OCI-LY7 (cell line): ENCODE data around the gene ZBTB44. TPM values are rescaled to one million over a fixed set of nuclear protein-coding genes. Genes with fewer than 3 reads are reported as not detected.
"Not testable (repeated sequence)": the region's sequence is repeated elsewhere in the genome, so short reads cannot be mapped to it uniquely, and the experiment has no call there.

Source experiments
- BruUV-seq: library from RNA; stranded (reverse); fragments of 400-500 nt; replicated peaks from 2 replicates; lab custom pipeline; 2021; lab: Mats Ljungman, UMichigan
- CTCF ChIA-PET: fragments of 300-600 bp; sonication (Branson Sonifier 250); formaldehyde crosslinking; loops from one replicate; lab custom pipeline; 2022; ENCODE audit warnings: antibody characterized with exemption; ENCODE audit not compliant: unreplicated experiment; lab: Charles Lee
- POLR2A ChIA-PET: fragments of 300-600 bp; sonication (Branson Sonifier 250); formaldehyde crosslinking; loops from one replicate; lab custom pipeline; 2022; ENCODE audit warnings: antibody characterized with exemption; lab: Charles Lee
- DNase-seq: peaks from one replicate; pipeline ENCODE4 v3.0.0-alpha.2; 2015; ENCODE audit warnings: low spot score
- H2AFZ ChIP-seq: fragments of 200-600 bp; sonication (generic), shearing (Covaris generic); 2 replicates; pipeline ENCODE4 v1.6.1; 2014; ENCODE audit warnings: mild to moderate bottlenecking, antibody characterized with exemption, low read length, moderate library complexity
- H3K27ac ChIP-seq: fragments of 200-600 bp; sonication (generic); 2 replicates; pipeline ENCODE4 v1.5.1; 2014; ENCODE audit warnings: mixed run types, low read depth, mild to moderate bottlenecking, moderate library complexity, low read length, inconsistent platforms; ENCODE audit not compliant: poor library complexity, severe bottlenecking
- H3K36me3 ChIP-seq: fragments of 200-600 bp; sonication (generic); 2 replicates; pipeline ENCODE4 v1.6.1; 2014; ENCODE audit warnings: mild to moderate bottlenecking, antibody characterized with exemption, low read length, moderate library complexity, mixed read lengths; ENCODE audit not compliant: insufficient read depth
- H3K4me1 ChIP-seq: fragments of 200-600 bp; sonication (generic); 2 replicates; pipeline ENCODE4 v1.5.1; 2014; ENCODE audit warnings: mild to moderate bottlenecking, low read length; ENCODE audit not compliant: insufficient read depth, poor library complexity, severe bottlenecking
- H3K4me2 ChIP-seq: fragments of 200-600 bp; sonication (generic); 2 replicates; pipeline ENCODE4 v1.6.1; 2014; ENCODE audit warnings: mild to moderate bottlenecking, low read length
- H3K4me3 ChIP-seq: fragments of 200-600 bp; sonication (generic); 2 replicates; pipeline ENCODE4 v1.5.1; 2014; ENCODE audit warnings: mild to moderate bottlenecking, low read depth, low read length; ENCODE audit not compliant: poor library complexity, severe bottlenecking
- H3K79me2 ChIP-seq: fragments of 200-600 bp; sonication (generic); 2 replicates; pipeline ENCODE4 v1.6.1; 2016; ENCODE audit warnings: low read depth, mild to moderate bottlenecking, low read length, moderate library complexity, mixed read lengths; ENCODE audit not compliant: insufficient read depth
- H3K9me2 ChIP-seq: fragments of 200-600 bp; sonication (generic); 2 replicates; pipeline ENCODE4 v1.6.1; 2016; ENCODE audit warnings: mild to moderate bottlenecking, low read length, mixed read lengths; ENCODE audit not compliant: insufficient read depth
- H3K9me3 ChIP-seq: fragments of 200-600 bp; sonication (generic); 2 replicates; pipeline ENCODE4 v1.6.1; 2014; ENCODE audit warnings: mild to moderate bottlenecking, mixed run types, low read length, mixed read lengths
- H4K20me1 ChIP-seq: fragments of 200-600 bp; sonication (generic); 2 replicates; pipeline ENCODE4 v1.6.1; 2014; ENCODE audit warnings: mild to moderate bottlenecking, antibody characterized with exemption, low read length, moderate library complexity, mixed read lengths; ENCODE audit not compliant: insufficient read depth
- EZH2phosphoT487 ChIP-seq: fragments of 200-600 bp; sonication (generic); IDR thresholded peaks from 2 replicates; pipeline ENCODE4 v1.6.1; 2018; ENCODE audit warnings: low read depth, borderline replicate concordance, mild to moderate bottlenecking, mixed run types, antibody characterized with exemption, low read length, moderate library complexity, mixed read lengths
- intact Hi-C: fragments of 100-400 bp; cut with micrococcal nuclease; formaldehyde crosslinking; loops from one replicate; pipeline ENCODE4 v1.10.0; 2022; ENCODE audit not compliant: unreplicated experiment
- total RNA-seq, 2 experiments: library from RNA; depleted of rRNA in 1 of 2; stranded (reverse); fragments of >200 nt in 1 of 2; shearing (Covaris generic) in 1 of 2; gene quantifications; 2 replicates each; pipeline ENCODE4 v1.2.3, GENCODE V29; 2014 to 2022
- TF ChIP-seq, protein P1 (sequence below): fragments of 200-600 bp; sonication (generic); conservative IDR thresholded peaks from 2 replicates; pipeline ENCODE4 v1.5.1; 2014; ENCODE audit warnings: mild to moderate bottlenecking, antibody characterized with exemption, low read length, moderate library complexity, mixed read lengths

Gene ZBTB44
- total RNA-seq, 2 experiments from 2014 or later: 57.4 to 60.2 TPM

DNA sequence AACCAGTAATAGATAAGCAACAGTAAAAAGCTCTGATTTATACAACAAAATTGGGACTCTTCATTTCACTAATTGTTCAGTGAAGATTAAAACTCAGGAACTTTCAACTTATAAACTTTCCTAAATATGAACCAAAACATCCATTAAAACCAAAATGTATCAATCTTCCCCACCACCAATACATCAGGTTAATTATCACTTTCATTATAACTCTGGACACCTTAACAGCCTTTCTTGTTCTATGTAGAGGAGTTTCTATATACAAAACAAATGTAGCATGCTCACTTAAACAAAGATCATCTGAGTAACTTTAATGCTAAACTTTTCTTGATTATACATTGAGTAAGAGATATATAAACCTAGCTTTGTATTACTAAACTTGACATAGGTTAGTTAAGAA, 80.4 kb downstream of the ZBTB44 start:
- H2AFZ ChIP-seq: no peak overlapping the region
- no peak for DNase-seq
- H3K4me2 ChIP-seq: no peak overlapping the region
- CTCF ChIA-PET: no interaction called here
- no peaks in the 10 kb centered on the region; the same call in 1 of the 2 replicates for H4K20me1 ChIP-seq
- TF ChIP-seq EZH2phosphoT487: no peak
- TF ChIP-seq, protein P1, sequence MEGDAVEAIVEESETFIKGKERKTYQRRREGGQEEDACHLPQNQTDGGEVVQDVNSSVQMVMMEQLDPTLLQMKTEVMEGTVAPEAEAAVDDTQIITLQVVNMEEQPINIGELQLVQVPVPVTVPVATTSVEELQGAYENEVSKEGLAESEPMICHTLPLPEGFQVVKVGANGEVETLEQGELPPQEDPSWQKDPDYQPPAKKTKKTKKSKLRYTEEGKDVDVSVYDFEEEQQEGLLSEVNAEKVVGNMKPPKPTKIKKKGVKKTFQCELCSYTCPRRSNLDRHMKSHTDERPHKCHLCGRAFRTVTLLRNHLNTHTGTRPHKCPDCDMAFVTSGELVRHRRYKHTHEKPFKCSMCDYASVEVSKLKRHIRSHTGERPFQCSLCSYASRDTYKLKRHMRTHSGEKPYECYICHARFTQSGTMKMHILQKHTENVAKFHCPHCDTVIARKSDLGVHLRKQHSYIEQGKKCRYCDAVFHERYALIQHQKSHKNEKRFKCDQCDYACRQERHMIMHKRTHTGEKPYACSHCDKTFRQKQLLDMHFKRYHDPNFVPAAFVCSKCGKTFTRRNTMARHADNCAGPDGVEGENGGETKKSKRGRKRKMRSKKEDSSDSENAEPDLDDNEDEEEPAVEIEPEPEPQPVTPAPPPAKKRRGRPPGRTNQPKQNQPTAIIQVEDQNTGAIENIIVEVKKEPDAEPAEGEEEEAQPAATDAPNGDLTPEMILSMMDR: no peak
- BruUV-seq: no TSS peak
- H3K36me3 ChIP-seq: peaks cover 60% of the 10 kb centered on the region
- intact Hi-C loops: no loop called here
- no peaks in the 10 kb centered on the region for H3K4me1 ChIP-seq
- H3K27ac ChIP-seq: no peak overlapping the region
- no peaks in the 10 kb centered on the region for H3K9me2 ChIP-seq
- POLR2A ChIA-PET: interaction anchor here (0.6 to 0.7 kb wide), 3 partner anchors 10 to 333 kb away, joined by 3 to 4 read pairs (median 3); no protein-coding TSS in a partner anchor
- no peak overlapping the region for H3K4me3 ChIP-seq
- no peaks in the 10 kb centered on the region for H3K9me3 ChIP-seq
- no peaks in the 10 kb centered on the region for H3K79me2 ChIP-seq

GRCh38 chr11:130233888-130234287, 80.8 kb downstream of the ZBTB44 start:
- H2AFZ ChIP-seq, H3K27ac ChIP-seq, H3K79me2 ChIP-seq, DNase-seq, H3K4me2 ChIP-seq, H3K4me3 ChIP-seq, BruUV-seq, H3K4me1 ChIP-seq, H3K9me2 ChIP-seq, intact Hi-C loops, H4K20me1 ChIP-seq, H3K9me3 ChIP-seq, CTCF ChIA-PET: not testable (repeated sequence)
- peaks cover 56% of the 10 kb centered on the region for H3K36me3 ChIP-seq
- POLR2A ChIA-PET: interaction anchor here (0.7 kb wide), 2 partner anchors 10 to 332 kb away, joined by 3 to 4 read pairs; no protein-coding TSS in a partner anchor

- H3K4me1 ChIP-seq, DNase-seq, H3K4me3 ChIP-seq, H2AFZ ChIP-seq, CTCF ChIA-PET, H3K9me2 ChIP-seq, H3K27ac ChIP-seq, intact Hi-C loops, BruUV-seq, H3K79me2 ChIP-seq, H3K4me2 ChIP-seq, POLR2A ChIA-PET, H3K9me3 ChIP-seq, H4K20me1 ChIP-seq: not testable (repeated sequence)
- H3K36me3 ChIP-seq: peaks cover 52% of the 10 kb centered on the region
These were observed 81.2 kb downstream of the ZBTB44 start for GRCh38 chr11:130233486-130233885.

DNA sequence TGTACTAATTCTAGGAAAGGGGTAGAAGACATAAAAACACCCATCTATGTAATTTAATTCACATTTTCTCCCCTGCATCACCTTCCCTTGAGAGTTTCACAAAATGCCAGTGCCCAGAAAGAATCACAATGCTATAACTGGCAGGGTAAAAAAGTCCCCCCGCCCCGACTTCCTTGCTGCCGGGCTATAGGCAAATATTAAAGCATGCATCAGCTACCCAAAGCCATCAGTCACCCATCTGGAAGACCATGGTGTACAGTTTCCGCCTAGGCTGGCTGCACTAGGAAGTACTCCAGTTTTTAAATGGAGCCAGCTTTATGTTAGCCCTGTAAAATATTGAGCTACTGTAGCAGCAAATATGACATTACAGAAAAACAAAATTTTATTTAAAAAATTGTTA, 87.3 kb downstream of the ZBTB44 start:
- Histone ChIP-seq H3K4me1 (peaks cover 7% of the 10 kb centered on the region), H3K36me3 (peaks cover 13% of the 10 kb centered on the region), H3K27ac (no peak overlapping the region), H3K4me2 (no peak overlapping the region), H3K9me2 (no peaks in the 10 kb centered on the region), H2AFZ (no peak overlapping the region), H3K79me2 (no peaks in the 10 kb centered on the region), H3K9me3 (no peaks in the 10 kb centered on the region), H4K20me1 (no peaks in the 10 kb centered on the region), H3K4me3 (no peak overlapping the region)
- ChIA-PET CTCF (interaction anchor here (0.6 kb wide), 1 partner anchor 57 kb away, joined by 3 read pairs; no protein-coding TSS in a partner anchor), POLR2A (no interaction called here)
- peak; percentile 24 for DNase-seq
- TF ChIP-seq EZH2phosphoT487: no peak
- TF ChIP-seq, protein P1: no peak
- no TSS peak for BruUV-seq
- intact Hi-C loops: no loop called here
